Activated T-helper 1 cell treated with anti-CD3 and anti-CD28 coated beads, Interleukin-2, amount 50 U/mL, for 16 hours (primary cell): ENCODE data around the gene COL15A1.

ENCODE experiments used
- DNase-seq, 2 donors: peaks; one replicate each; pipeline ENCODE4 v3.0.0-alpha.2; 2020; ENCODE audit warnings: low read depth in 1 of 2, low spot score in 1 of 2

COL15A1 gene

GRCh38 chr9:99103901-99104458 lies 160.3 kb downstream of the COL15A1 start:
- no peak for DNase-seq

GRCh38 chr9:99104459-99105151 lies 160.9 kb downstream of the COL15A1 start, which contains the start of gene TGFBR1:
TSS of gene TGFBR1 (plus strand) at chr9:99105113. CDS start at chr9:99105206, 93 bp downstream.
- DNase-seq, result peak; percentile 71 to 92

GRCh38 chr9:99105152-99106043 lies 161.7 kb downstream of the COL15A1 start:
- peak in 1 of 2 donors; percentile 29 for DNase-seq

- DNase-seq, result no peak
Measured at GRCh38 chr9:99106044-99106375, 162.3 kb downstream of the COL15A1 start.

- no peak for DNase-seq
Measured at GRCh38 chr9:99107421-99107820, 163.7 kb downstream of the COL15A1 start.

- no peak for DNase-seq
Measured at GRCh38 chr9:99108131-99108530, 164.4 kb downstream of the COL15A1 start.

- no peak for DNase-seq
Measured at GRCh38 chr9:99109522-99109921, 165.8 kb downstream of the COL15A1 start.

- DNase-seq, result no peak
Measured at GRCh38 chr9:99112750-99113413, 169.2 kb downstream of the COL15A1 start.

GRCh38 chr9:99113414-99114048 lies 169.8 kb downstream of the COL15A1 start:
- DNase-seq, result no peak

- DNase-seq, result no peak
Measured at GRCh38 chr9:99114049-99114440, 170.3 kb downstream of the COL15A1 start.

GRCh38 chr9:99114846-99115500 lies 171.3 kb downstream of the COL15A1 start:
- DNase-seq, result no peak

GRCh38 chr9:99116003-99116411 lies 172.3 kb downstream of the COL15A1 start:
- DNase-seq, result no peak

- no peak for DNase-seq
Measured at GRCh38 chr9:99118782-99119466, 175.2 kb downstream of the COL15A1 start.

GRCh38 chr9:99119976-99120655 lies 176.4 kb downstream of the COL15A1 start:
- DNase-seq, result no peak
